Measurements from ENCODE around the gene MCM8. TPM values are rescaled to one million over a fixed set of nuclear protein-coding genes. Genes with fewer than 3 reads are reported as not detected.
"Not testable (repeated sequence)": the region's sequence is repeated elsewhere in the genome, so short reads cannot be mapped to it uniquely, and the experiment has no call there.

MCM8 gene
- total and polyA plus RNA-seq, 9 of the 15 experiments (the other 6 are each of a cell fraction or from before 2014, with no cell fraction given) = 4.5 to 43.8 (median 25.4) TPM

DNA sequence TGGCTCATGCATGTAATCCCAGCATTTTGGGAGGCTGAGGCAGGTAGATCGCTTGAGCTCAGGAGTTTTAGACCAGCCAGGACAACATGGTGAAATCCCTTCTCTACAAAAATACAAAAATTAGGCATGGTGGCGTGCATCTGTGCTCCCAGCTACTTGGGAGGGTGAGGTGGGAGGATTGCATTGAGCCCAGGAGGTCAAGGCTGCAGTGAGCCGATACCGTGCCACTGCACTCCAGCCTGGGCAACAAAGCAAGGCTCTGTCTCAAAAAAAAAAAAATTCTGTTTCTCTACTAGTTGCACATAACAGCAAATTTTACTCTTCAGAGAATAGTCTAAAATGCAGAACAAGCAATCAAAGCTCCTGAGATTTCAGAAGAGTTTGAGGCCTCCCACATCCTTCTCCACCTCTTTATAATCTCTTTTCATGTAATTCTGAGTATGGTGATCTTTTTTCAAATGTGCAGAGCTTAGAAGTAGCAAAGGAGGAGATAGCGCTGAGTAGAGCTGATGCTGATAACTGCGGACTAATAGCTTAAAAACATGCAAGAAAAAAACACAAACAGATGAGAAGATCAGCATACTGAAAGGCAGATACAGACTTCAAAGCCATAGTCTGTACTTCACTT, 80.1 kb downstream of the MCM8 start (continued):
- TF ChIP-seq, protein P1, sequence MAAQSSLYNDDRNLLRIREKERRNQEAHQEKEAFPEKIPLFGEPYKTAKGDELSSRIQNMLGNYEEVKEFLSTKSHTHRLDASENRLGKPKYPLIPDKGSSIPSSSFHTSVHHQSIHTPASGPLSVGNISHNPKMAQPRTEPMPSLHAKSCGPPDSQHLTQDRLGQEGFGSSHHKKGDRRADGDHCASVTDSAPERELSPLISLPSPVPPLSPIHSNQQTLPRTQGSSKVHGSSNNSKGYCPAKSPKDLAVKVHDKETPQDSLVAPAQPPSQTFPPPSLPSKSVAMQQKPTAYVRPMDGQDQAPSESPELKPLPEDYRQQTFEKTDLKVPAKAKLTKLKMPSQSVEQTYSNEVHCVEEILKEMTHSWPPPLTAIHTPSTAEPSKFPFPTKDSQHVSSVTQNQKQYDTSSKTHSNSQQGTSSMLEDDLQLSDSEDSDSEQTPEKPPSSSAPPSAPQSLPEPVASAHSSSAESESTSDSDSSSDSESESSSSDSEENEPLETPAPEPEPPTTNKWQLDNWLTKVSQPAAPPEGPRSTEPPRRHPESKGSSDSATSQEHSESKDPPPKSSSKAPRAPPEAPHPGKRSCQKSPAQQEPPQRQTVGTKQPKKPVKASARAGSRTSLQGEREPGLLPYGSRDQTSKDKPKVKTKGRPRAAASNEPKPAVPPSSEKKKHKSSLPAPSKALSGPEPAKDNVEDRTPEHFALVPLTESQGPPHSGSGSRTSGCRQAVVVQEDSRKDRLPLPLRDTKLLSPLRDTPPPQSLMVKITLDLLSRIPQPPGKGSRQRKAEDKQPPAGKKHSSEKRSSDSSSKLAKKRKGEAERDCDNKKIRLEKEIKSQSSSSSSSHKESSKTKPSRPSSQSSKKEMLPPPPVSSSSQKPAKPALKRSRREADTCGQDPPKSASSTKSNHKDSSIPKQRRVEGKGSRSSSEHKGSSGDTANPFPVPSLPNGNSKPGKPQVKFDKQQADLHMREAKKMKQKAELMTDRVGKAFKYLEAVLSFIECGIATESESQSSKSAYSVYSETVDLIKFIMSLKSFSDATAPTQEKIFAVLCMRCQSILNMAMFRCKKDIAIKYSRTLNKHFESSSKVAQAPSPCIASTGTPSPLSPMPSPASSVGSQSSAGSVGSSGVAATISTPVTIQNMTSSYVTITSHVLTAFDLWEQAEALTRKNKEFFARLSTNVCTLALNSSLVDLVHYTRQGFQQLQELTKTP (IDR thresholded peaks at IDR 0.05; ENCODE audit: low read depth in 1 of 2, partially characterized antibody in 2 of 2) = no peak
- TF ChIP-seq, protein P2, sequence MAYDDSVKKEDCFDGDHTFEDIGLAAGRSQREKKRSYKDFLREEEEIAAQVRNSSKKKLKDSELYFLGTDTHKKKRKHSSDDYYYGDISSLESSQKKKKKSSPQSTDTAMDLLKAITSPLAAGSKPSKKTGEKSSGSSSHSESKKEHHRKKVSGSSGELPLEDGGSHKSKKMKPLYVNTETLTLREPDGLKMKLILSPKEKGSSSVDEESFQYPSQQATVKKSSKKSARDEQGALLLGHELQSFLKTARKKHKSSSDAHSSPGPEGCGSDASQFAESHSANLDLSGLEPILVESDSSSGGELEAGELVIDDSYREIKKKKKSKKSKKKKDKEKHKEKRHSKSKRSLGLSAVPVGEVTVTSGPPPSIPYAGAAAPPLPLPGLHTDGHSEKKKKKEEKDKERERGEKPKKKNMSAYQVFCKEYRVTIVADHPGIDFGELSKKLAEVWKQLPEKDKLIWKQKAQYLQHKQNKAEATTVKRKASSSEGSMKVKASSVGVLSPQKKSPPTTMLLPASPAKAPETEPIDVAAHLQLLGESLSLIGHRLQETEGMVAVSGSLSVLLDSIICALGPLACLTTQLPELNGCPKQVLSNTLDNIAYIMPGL (CRISPR knock-in tag; IDR thresholded peaks at IDR 0.05) = no peak

DNA sequence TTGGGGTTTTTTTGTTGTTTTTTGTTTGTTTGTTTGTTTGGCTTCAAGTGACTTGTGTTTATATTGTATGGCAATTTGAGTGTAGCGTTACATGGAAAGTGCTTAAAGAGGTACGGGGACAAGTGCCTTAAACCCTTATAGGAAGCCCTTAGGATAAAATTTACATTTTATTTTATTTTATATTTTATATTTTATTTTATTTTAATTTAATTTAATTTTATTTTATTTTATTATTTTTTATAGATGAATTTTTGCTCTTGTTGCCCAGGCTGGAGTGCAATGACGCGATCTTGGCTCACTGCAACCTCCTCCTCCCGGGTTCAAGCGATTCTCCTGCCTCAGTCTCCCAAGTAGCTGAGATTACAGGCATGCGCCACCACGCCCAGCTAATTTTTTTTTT, 82.5 kb downstream of the MCM8 start:
- FAIRE-seq; CTCF ChIA-PET (ENCODE audit: low intra/inter-chr PET ratio); H3K4me3 ChIP-seq; H2AFZ ChIP-seq (ENCODE audit: low read depth, low read length); intact Hi-C loops (cut with micrococcal nuclease); in situ Hi-C loops (cut with MboI); H3K9me3 ChIP-seq (replicated peaks; ENCODE audit: control insufficient read depth, insufficient read depth, low read depth, low read length); H3K4me2 ChIP-seq (ENCODE audit: insufficient read depth, low read length); BruUV-seq (replicated peaks); DNase-seq (ENCODE audit: extremely low read depth in 1 of 4, low spot score in 3 of 4); H4K20me1 ChIP-seq (replicated peaks; ENCODE audit: control insufficient read depth, insufficient read depth, low read length); H3K27ac ChIP-seq (ENCODE audit: extremely low read depth, low read depth, low read length); H3K9ac ChIP-seq (ENCODE audit: insufficient read depth in 1 of 2, low read depth in 2 of 2, low read length in 2 of 2); ATAC-seq; H3K27me3 ChIP-seq (ENCODE audit: control insufficient read depth in 2 of 2, insufficient read depth in 2 of 2, low read length in 2 of 2); H3K9me1 ChIP-seq (ENCODE audit: control insufficient read depth, insufficient read depth, low read length): not testable (repeated sequence)
- 89% methylated on average over 6 of the region's 8 CpGs for WGBS (ENCODE audit: insufficient coverage, low coverage, missing lambda C conversion rate)
- H3K4me1 ChIP-seq (replicated peaks in 1 of 2; ENCODE audit: control insufficient read depth in 2 of 2, insufficient read depth in 2 of 2, low read length in 2 of 2) = peaks cover 3 to 21% of the 10 kb centered on the region in 2 experiments; a peak in 4 of 5 replicates
- peaks cover 62% of the 10 kb centered on the region for H3K36me3 ChIP-seq (ENCODE audit: control insufficient read depth, insufficient read depth, low read length)
- peaks cover 18% of the 10 kb centered on the region for H3K79me2 ChIP-seq (ENCODE audit: control insufficient read depth, insufficient read depth, low read length)
- POLR2A ChIA-PET = interaction anchor here (1.1 kb wide), 1 partner anchor 25 kb away, joined by 3 read pairs; no protein-coding TSS in a partner anchor
